ACHN (cell line): ENCODE results near the gene POLG.
"Not testable (repeated sequence)": the region's sequence is repeated elsewhere in the genome, so short reads cannot be mapped to it uniquely, and the experiment has no call there.

Source experiments
- DNase-seq: peaks from one replicate; pipeline ENCODE4 v3.0.0-alpha.2; 2015
- in situ Hi-C: cut with HindIII; loops from 2 replicates; pipeline ENCODE4 v1.10.0; 2017; ENCODE audit warnings: low sequenced_read_pairs, low pct_ligation_motif_present, low pct_unique_long_range_greater_than_20kb

The POLG gene

DNA sequence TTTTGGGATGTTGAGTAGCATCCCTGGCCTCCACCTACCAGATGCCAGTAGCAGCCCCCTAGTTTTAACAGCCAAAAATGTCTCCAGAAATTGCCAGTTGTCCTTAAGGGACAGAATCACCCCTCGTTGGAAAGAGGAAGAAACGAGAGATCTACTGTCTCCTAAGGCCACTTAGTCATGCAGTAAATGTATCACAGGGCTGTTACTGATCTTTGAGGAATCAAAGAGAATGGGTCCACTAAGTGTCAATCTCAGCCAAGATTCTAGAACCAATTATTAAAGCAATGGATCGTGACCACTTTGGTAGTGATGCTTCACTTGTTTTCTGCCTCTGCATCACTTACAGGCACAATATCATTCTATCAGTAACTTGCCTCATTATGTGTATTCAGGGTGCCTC, 26.4 kb downstream of the POLG start:
- DNase-seq = no peak
- in situ Hi-C loops = no loop called here

GRCh38 chr15:89307791-89308190, 26.8 kb downstream of the POLG start:
- peak; percentile 40 for DNase-seq
- in situ Hi-C loops = no loop called here

GRCh38 chr15:89307046-89307587, 27.5 kb downstream of the POLG start:
- in situ Hi-C loops = no loop called here
- DNase-seq = peak; percentile 23

GRCh38 chr15:89305395-89305794, 29.2 kb downstream of the POLG start:
- DNase-seq = no peak
- in situ Hi-C loops = no loop called here

DNA sequence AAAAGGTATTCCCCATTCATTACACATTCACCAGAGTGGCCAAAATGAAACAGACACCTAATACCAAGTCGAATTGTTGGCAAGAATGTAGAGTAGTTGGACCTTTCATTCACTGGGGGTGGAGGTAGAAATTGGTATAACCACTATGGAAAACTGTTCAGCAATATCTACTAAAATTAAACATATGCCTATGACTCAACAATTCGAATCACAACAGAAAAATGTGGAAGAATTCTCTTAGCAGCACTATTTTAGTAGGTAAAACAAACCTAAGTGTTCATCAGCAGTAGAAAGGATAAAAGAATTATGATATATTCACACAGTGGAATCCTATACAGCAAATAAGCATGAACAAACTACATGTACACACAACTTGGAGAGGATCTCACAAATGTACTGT, 30.6 kb downstream of the POLG start:
- in situ Hi-C loops = no loop called here
- DNase-seq = no peak

- no peak for DNase-seq
- in situ Hi-C loops = no loop called here
Observed at GRCh38 chr15:89301304-89302089, 33.1 kb downstream of the POLG start.

DNA sequence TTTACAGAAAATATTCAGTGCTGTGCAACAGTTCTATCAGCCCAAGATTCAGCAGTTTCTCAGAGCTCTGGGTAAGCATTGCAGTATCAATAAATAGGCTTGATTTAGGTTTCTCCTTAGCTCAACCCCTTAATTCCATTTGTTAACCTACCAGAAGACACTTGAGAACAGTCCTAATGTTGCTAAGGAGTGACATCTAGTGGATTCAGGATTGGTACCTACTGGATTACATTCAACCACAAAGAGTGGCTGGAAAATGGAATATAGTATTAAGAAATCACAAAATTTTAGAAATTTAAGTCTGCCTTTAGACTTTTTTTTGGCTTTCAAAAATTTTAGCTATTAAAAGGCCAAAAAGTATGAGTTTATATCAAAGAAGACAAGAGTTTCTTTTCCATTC, 34.7 kb downstream of the POLG start:
- DNase-seq = peak; percentile 13
- in situ Hi-C loops = no loop called here

DNA sequence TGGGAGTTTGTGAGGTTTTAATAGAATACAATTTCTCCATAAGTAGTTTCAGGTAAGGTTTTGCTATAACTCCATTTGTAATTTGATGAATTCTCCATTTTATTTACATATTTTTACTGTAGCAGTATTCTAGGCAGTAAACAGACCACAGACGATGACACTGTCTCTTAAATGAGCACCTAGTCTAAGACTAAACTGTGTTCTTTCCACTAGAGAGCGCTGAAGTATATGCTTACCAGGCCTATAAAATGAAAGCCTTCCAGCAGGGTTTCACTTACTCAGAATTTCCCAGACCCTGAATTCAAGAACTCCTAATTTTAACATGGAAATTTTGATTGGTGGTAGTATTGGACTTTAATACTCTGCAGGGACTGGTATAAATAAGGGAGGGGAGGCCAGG, 41.6 kb downstream of the POLG start:
- in situ Hi-C loops = no loop called here

GRCh38 chr15:89291934-89292438, 42.6 kb downstream of the POLG start:
- DNase-seq = no peak
- in situ Hi-C loops = no loop called here

More for the DNA sequence above, 41.6 kb downstream of the POLG start:
- DNase-seq = no peak

DNA sequence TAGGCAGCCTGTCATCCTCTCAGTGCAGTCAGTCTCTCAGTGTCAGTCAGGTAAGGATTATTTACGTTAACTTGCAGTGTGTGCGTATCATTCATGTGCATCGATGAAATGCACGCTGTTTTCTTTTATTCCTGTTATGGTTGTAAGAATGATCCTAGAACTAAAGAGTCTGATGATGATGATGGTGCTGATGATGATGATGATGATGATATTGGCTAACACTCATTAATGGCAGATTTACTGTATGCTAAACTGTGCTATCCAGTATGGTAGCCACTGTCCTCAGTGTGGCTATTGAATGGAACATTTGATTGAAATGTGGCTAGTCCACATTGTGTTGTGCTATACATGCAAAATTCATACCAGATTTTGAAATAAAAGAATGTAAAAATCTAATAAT, 51.4 kb downstream of the POLG start:
- no peak for DNase-seq
- in situ Hi-C loops = no loop called here

- in situ Hi-C loops = no loop called here
- DNase-seq = no peak
Observed at GRCh38 chr15:89282631-89283030, 52.0 kb downstream of the POLG start.

DNA sequence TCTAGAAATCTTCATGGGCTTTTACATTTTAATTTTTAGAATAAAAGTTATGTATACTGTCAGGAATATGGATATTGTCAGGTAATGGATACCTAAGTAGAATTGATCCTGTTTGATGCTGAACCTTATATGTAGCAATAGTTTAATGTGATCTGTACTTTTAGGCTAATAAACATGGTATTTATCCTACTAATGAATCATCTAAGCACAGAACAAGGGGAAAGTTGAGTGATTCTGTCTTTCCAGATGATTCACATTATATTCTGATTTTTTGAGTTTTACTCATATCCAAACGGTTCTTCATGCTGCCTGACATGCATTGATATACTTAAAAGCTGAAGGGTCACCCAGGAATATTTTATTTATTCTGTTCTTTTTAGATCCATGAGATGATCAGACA, 56.3 kb downstream of the POLG start:
- in situ Hi-C loops = no loop called here
- DNase-seq = no peak

GRCh38 chr15:89277281-89277680, 57.3 kb downstream of the POLG start:
- in situ Hi-C loops, DNase-seq: not testable (repeated sequence)
